Heart right ventricle (tissue), 16 donors: ENCODE results near the gene NELL2. TPM values are rescaled to one million over a fixed set of nuclear protein-coding genes. Genes with fewer than 3 reads are reported as not detected.

Experiments
- ATAC-seq, 8 donors: fragments of 200-7000 bp; cut with Tn5 transposase; one replicate each; pipeline ENCODE4 v1.9.1; 2020; ENCODE audit warnings: mild to moderate bottlenecking in 8 of 8, moderate library complexity in 8 of 8, moderate number of reproducible peaks in 1 of 8
- DNase-seq, 2 donors: peaks; one replicate each; pipeline ENCODE4 v3.0.0-alpha.2; 2020
- H3K27ac ChIP-seq, 10 donors: fragments of 200-600 bp; sonication (generic) in 2 of 10; one replicate each; pipeline versions ENCODE4 v1.5.0 to v1.8.0; 2020 to 2022; ENCODE audit warnings: mild to moderate bottlenecking in 3 of 10
- H3K27me3 ChIP-seq, 7 donors: fragments of 200-600 bp; one replicate each; pipeline ENCODE4 v1.8.0; 2021 to 2022; ENCODE audit warnings: mild to moderate bottlenecking in 2 of 7
- H3K36me3 ChIP-seq, 9 donors: fragments of 200-600 bp; sonication (generic) in 1 of 9; one replicate each; pipeline versions ENCODE4 v1.5.0 to v1.8.0; 2020 to 2022; ENCODE audit warnings: mild to moderate bottlenecking in 2 of 9
- H3K4me1 ChIP-seq, 9 donors: fragments of 200-600 bp; sonication (generic) in 1 of 9; one replicate each; pipeline versions ENCODE4 v1.5.0 to v1.8.0; 2020 to 2022; ENCODE audit warnings: mild to moderate bottlenecking in 4 of 9
- H3K4me3 ChIP-seq, 10 donors: fragments of 200-600 bp; sonication (generic) in 2 of 10; one replicate each; pipeline versions ENCODE4 v1.5.0 to v1.8.0; 2020 to 2022; ENCODE audit warnings: mild to moderate bottlenecking in 7 of 10, moderate library complexity in 2 of 10
- H3K9me3 ChIP-seq, 11 donors: fragments of 200-600 bp in 10 of 11; sonication (generic) in 2 of 11; one replicate each; pipeline versions ENCODE4 v1.5.0 to v1.8.0; 2013 to 2022; ENCODE audit warnings: mild to moderate bottlenecking in 2 of 11, control low read depth in 1 of 11, moderate library complexity in 1 of 11
- CTCF ChIP-seq, 9 donors: fragments of 200-600 bp; sonication (generic) in 2 of 9; IDR thresholded peaks; one replicate each; pipeline versions ENCODE4 v1.5.0 to v1.8.0; 2021 to 2022; ENCODE audit warnings: antibody characterized with exemption in 9 of 9, mild to moderate bottlenecking in 5 of 9, moderate library complexity in 1 of 9
- WGBS, 2 donors: extraction: QIAGEN DNeasy Blood & Tissue Kit; methylation state at CpG; one replicate each; pipeline ENCODE4 v1.1.7; 2013; ENCODE audit warnings: inconsistent platforms in 1 of 2; 5-methylcytosine and 5-hydroxymethylcytosine counted together
- intact Hi-C, 10 donors: fragments of 100-400 bp; cut with DNase I; formaldehyde crosslinking; loops; one replicate each; pipeline versions ENCODE4 v1.11.1 to v1.14.2; 2022
- polyA plus RNA-seq, 2 donors: library from polyadenylated mRNA; stranded (reverse); fragments of 200-250 nt; gene quantifications; one replicate each; pipeline ENCODE4 v1.2.3, GENCODE V29; 2013
- total RNA-seq, 10 donors: library from RNA; stranded (reverse); fragmentation: NEBNext Ultra II Directional in 3 of 10; extraction: Animal tissue kit (Norgen Biotek cat#: 25700) in 3 of 10; gene quantifications; one replicate each; pipeline versions ENCODE4 v1.2.1 to v1.2.4, GENCODE V29; 2021 to 2023
- donor health status: Arrhythmogenic right ventricular cardiomyopathy.
- donor health status: ischemic (EF 13 %, LVEDD 7.1; RV severe dilation, severe dysfunction).
- donor health status: healthy with polysubstance abuse.
- donor health status: DM: no; HTN: yes; CAD: no.
- donor health status: DM: no; HTN: no; CAD: no.
- donor health status: ischemic (EF 25% LVEDD 6.9; RV normal size, moderate dysfunction).
- donor health status: ischemic (EF 25% LVEDD 5.7; RV mildly dilated, moderate dysfunction).
- donor health status: healthy.
- donor health status: DM: yes; HTN: yes; CAD: no.
- donor health status: Ischemic cardiomyopathy.
- donor health status: ischemic (EF 35%, LVEDD 5.7; RV mildly dilated, moderate dysfunction).
- donor health status: nonischemic (EF 11% LVEDD 7.7; RV severe dilation, severe dysfunction).
- donor health status: DM: yes; HTN: yes; CAD: no.
- donor health status: PGD.
- donor health status: ischemic (EF 29% LVEDD 5.4; RV normal size, mild dysfunction).
- donor health status: nonischemic (EF 23%, LVEDD 6.1; RV moderate dilation, normal function).

NELL2 gene
- total and polyA plus RNA-seq, 12 donors = 0.06 to 2.8 (median 0.46) TPM; not detected in 3

- TF ChIP-seq CTCF (IDR thresholded peaks at IDR 0.05) = no peak
- WGBS, 2 donors = 16 to 32% methylated on average over 4 of the region's 4 CpGs
- intact Hi-C loops = no loop called here
- ATAC-seq (no peak), DNase-seq (no peak)
- H3K27ac ChIP-seq = no peak overlapping the region
- no peaks in the 10 kb centered on the region for H3K36me3 ChIP-seq
- no peaks in the 10 kb centered on the region for H3K4me1 ChIP-seq
- no peaks in the 10 kb centered on the region for H3K9me3 ChIP-seq
- H3K27me3 ChIP-seq = no peaks in the 10 kb centered on the region
- no peak overlapping the region for H3K4me3 ChIP-seq
Measured at GRCh38 chr12:44510076-44510475, 366.0 kb downstream of the NELL2 start.

GRCh38 chr12:44509471-44509870 lies 366.6 kb downstream of the NELL2 start:
- no peaks in the 10 kb centered on the region for H3K9me3 ChIP-seq
- no peak overlapping the region for H3K27ac ChIP-seq
- no peaks in the 10 kb centered on the region for H3K36me3 ChIP-seq
- TF ChIP-seq CTCF (IDR thresholded peaks at IDR 0.05) = no peak
- 34 to 45% methylated on average over 2 of the region's 2 CpGs for WGBS, 2 donors
- DNase-seq (no peak), ATAC-seq (no peak)
- H3K4me3 ChIP-seq = no peak overlapping the region
- no peaks in the 10 kb centered on the region for H3K27me3 ChIP-seq
- intact Hi-C loops = no loop called here
- no peaks in the 10 kb centered on the region for H3K4me1 ChIP-seq

GRCh38 chr12:44507461-44507860 lies 368.7 kb downstream of the NELL2 start:
- ATAC-seq (no peak), DNase-seq (no peak)
- Histone ChIP-seq H3K4me3 (no peak overlapping the region), H3K36me3 (no peaks in the 10 kb centered on the region), H3K9me3 (peaks cover 0 to 3% (median 0%) of the 10 kb centered on the region in 11 donors), H3K27me3 (no peaks in the 10 kb centered on the region), H3K27ac (no peak overlapping the region), H3K4me1 (no peaks in the 10 kb centered on the region)
- 35 to 48% methylated on average over 1 of the region's 1 CpG for WGBS, 2 donors
- no peak for TF ChIP-seq CTCF (IDR thresholded peaks at IDR 0.05)
- intact Hi-C loops = no loop called here

GRCh38 chr12:44504799-44505198 lies 371.3 kb downstream of the NELL2 start:
- no peaks in the 10 kb centered on the region for H3K36me3 ChIP-seq
- no peaks in the 10 kb centered on the region for H3K27me3 ChIP-seq
- no peak for TF ChIP-seq CTCF (IDR thresholded peaks at IDR 0.05)
- intact Hi-C loops = no loop called here
- H3K4me1 ChIP-seq = no peaks in the 10 kb centered on the region
- peaks cover 0 to 11% (median 0%) of the 10 kb centered on the region in 11 donors for H3K9me3 ChIP-seq
- DNase-seq (no peak), ATAC-seq (no peak)
- H3K27ac ChIP-seq = no peak overlapping the region
- no peak overlapping the region for H3K4me3 ChIP-seq

GRCh38 chr12:44503329-44503728 lies 372.8 kb downstream of the NELL2 start:
- TF ChIP-seq CTCF (IDR thresholded peaks at IDR 0.05) = no peak
- H3K27me3 ChIP-seq = no peaks in the 10 kb centered on the region
- no peak overlapping the region for H3K4me3 ChIP-seq
- ATAC-seq (no peak), DNase-seq (no peak)
- H3K9me3 ChIP-seq = peaks cover 0 to 11% (median 0%) of the 10 kb centered on the region in 11 donors
- no peak overlapping the region for H3K27ac ChIP-seq
- H3K4me1 ChIP-seq = no peaks in the 10 kb centered on the region
- intact Hi-C loops = no loop called here
- H3K36me3 ChIP-seq = no peaks in the 10 kb centered on the region
